PC-3 (cell line): ENCODE measurements around the gene TMEM51. TPM values are rescaled to one million over a fixed set of nuclear protein-coding genes. Genes with fewer than 3 reads are reported as not detected.

ENCODE experiments used
- ATAC-seq: fragments of 200-7000 bp; cut with Tn5 transposase; 2 replicates; pipeline ENCODE4 v1.9.1; 2020; ENCODE audit warnings: mild to moderate bottlenecking, moderate library complexity
- BruUV-seq: library from RNA; stranded (reverse); fragments of 400-500 nt; replicated peaks from 2 replicates; lab custom pipeline; 2021; lab: Mats Ljungman, UMichigan
- CTCF ChIA-PET: fragments of 300-600 bp; sonication (Branson Sonifier 250); formaldehyde crosslinking; loops from one replicate; lab custom pipeline; 2022; ENCODE audit warnings: antibody characterized with exemption; lab: Charles Lee
- POLR2A ChIA-PET: fragments of 300-600 bp; sonication (Branson Sonifier 250); formaldehyde crosslinking; loops from one replicate; lab custom pipeline; 2022; ENCODE audit warnings: antibody characterized with exemption; ENCODE audit not compliant: unreplicated experiment; lab: Charles Lee
- DNase-seq: peaks from one replicate; pipeline ENCODE4 v3.0.0-alpha.2; 2015
- H2AFZ ChIP-seq: fragments of 300-600 bp; sonication (generic); 2 replicates; pipeline ENCODE4 v1.6.0; 2016; ENCODE audit warnings: antibody characterized with exemption, low read length
- H3F3A ChIP-seq: fragments of 300-600 bp; sonication (generic); one replicate; pipeline ENCODE4 v1.6.0; 2017; ENCODE audit warnings: antibody characterized with exemption, low read length, control low read depth, mild to moderate bottlenecking; ENCODE audit not compliant: unreplicated experiment
- H3K27ac ChIP-seq: fragments of 300-600 bp; sonication (generic); 2 replicates; pipeline ENCODE4 v1.5.1; 2016; ENCODE audit warnings: mild to moderate bottlenecking, low read length
- H3K27me3 ChIP-seq: fragments of 300-600 bp; sonication (generic); 2 replicates; pipeline ENCODE4 v1.6.1; 2016; ENCODE audit warnings: low read length, mixed read lengths
- H3K36me3 ChIP-seq: fragments of 300-600 bp; sonication (generic); 2 replicates; pipeline ENCODE4 v1.6.1; 2016; ENCODE audit warnings: low read depth, mixed run types, low read length, mixed read lengths
- H3K4me1 ChIP-seq: fragments of 300-600 bp; sonication (generic); 2 replicates; pipeline ENCODE4 v1.5.1; 2016; ENCODE audit warnings: low read length; ENCODE audit not compliant: insufficient read depth
- H3K4me2 ChIP-seq: fragments of 300-600 bp; sonication (generic); 2 replicates; pipeline ENCODE4 v1.6.0; 2016; ENCODE audit warnings: low read length
- H3K4me3 ChIP-seq: fragments of 300-600 bp; sonication (generic); 2 replicates; pipeline ENCODE4 v1.5.1; 2016; ENCODE audit warnings: mild to moderate bottlenecking, low read length, mixed read lengths
- H3K79me2 ChIP-seq: fragments of 300-600 bp; sonication (generic); 2 replicates; pipeline ENCODE4 v1.6.1; 2017; ENCODE audit warnings: low read length, mixed read lengths
- H3K9ac ChIP-seq: fragments of 300-600 bp; sonication (generic); 2 replicates; pipeline ENCODE4 v1.6.0; 2016; ENCODE audit warnings: mild to moderate bottlenecking, low read length
- H3K9me2 ChIP-seq: fragments of 300-600 bp; sonication (generic); replicated peaks from 2 replicates; pipeline ENCODE4 v1.6.1; 2016; ENCODE audit warnings: mixed run types, low read length, mixed read lengths
- H3K9me3 ChIP-seq: fragments of 300-600 bp; sonication (generic); 2 replicates; pipeline ENCODE4 v1.6.1; 2016; ENCODE audit warnings: low read length, mixed read lengths
- H4K20me1 ChIP-seq: fragments of 300-600 bp; sonication (generic); 2 replicates; pipeline ENCODE4 v1.6.1; 2016; ENCODE audit warnings: low read length, mixed read lengths
- EZH2 ChIP-seq: fragments of 300-600 bp; sonication (generic); IDR thresholded peaks from one replicate; pipeline ENCODE4 v1.6.1; 2017; ENCODE audit warnings: antibody characterized with exemption, mild to moderate bottlenecking, low read length; ENCODE audit not compliant: unreplicated experiment
- EZH2phosphoT487 ChIP-seq: fragments of 300-600 bp; sonication (generic); IDR thresholded peaks from 2 replicates; pipeline ENCODE4 v1.6.1; 2018; ENCODE audit warnings: mild to moderate bottlenecking, antibody characterized with exemption, low read length, borderline replicate concordance
- intact Hi-C: fragments of 100-400 bp; cut with micrococcal nuclease; formaldehyde crosslinking; loops from 2 replicates; pipeline ENCODE4 v1.9.0; 2023
- total RNA-seq: library from RNA; depleted of rRNA; stranded (reverse); fragments of >200 nt; gene quantifications from 2 replicates; pipeline ENCODE4 v1.2.3, GENCODE V29; 2014; rRNA removed
- TF ChIP-seq, protein P1 (sequence below): fragments of 300-600 bp; sonication (generic); conservative IDR thresholded peaks from 2 replicates; pipeline ENCODE4 v1.5.1; 2017; ENCODE audit warnings: antibody characterized with exemption, low read depth, mild to moderate bottlenecking, low read length

TMEM51 gene
- total RNA-seq, 1 experiment from 2014 or later, result 20.8 TPM

DNA sequence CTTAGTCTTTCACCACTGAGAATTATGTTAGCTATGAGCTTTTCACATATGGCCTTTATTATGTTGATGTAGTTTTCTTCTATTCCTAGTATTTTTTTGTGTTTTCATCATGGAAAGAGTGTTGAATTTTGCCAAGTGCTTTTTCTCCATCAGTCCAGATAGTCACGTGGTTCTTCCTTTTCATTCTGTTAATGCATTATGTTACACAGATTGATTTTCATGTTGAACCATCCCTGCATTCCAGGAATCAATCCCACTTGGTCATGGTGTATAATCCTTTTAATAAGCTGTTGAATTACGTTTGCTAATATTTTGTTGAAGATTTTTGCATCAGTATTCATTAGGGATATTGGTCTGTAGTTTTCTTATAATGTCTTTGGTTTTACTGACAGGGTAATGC is 111.2 kb downstream of the TMEM51 start:
- no peak overlapping the region for H2AFZ ChIP-seq
- H3K79me2 ChIP-seq, result no peaks in the 10 kb centered on the region
- H3K4me3 ChIP-seq, result no peak overlapping the region
- H3K4me1 ChIP-seq, result no peaks in the 10 kb centered on the region
- DNase-seq (no peak), ATAC-seq (no peak)
- no peak overlapping the region for H3K27ac ChIP-seq
- no TSS peak for BruUV-seq
- POLR2A ChIA-PET, result interaction anchor here (0.7 kb wide), 1 partner anchor 60 kb away, joined by 5 read pairs; no protein-coding TSS in a partner anchor
- CTCF ChIA-PET, result no interaction called here
- H3K9me2 ChIP-seq, result no peaks in the 10 kb centered on the region
- intact Hi-C loops, result no loop called here
- H3K36me3 ChIP-seq, result no peaks in the 10 kb centered on the region; the same call in 1 of the 2 replicates
- no peaks in the 10 kb centered on the region for H3F3A ChIP-seq
- H3K9ac ChIP-seq, result no peak overlapping the region
- no peak overlapping the region for H3K4me2 ChIP-seq
- TF ChIP-seq EZH2, result no peak
- TF ChIP-seq EZH2phosphoT487, result no peak
- TF ChIP-seq, protein P1, sequence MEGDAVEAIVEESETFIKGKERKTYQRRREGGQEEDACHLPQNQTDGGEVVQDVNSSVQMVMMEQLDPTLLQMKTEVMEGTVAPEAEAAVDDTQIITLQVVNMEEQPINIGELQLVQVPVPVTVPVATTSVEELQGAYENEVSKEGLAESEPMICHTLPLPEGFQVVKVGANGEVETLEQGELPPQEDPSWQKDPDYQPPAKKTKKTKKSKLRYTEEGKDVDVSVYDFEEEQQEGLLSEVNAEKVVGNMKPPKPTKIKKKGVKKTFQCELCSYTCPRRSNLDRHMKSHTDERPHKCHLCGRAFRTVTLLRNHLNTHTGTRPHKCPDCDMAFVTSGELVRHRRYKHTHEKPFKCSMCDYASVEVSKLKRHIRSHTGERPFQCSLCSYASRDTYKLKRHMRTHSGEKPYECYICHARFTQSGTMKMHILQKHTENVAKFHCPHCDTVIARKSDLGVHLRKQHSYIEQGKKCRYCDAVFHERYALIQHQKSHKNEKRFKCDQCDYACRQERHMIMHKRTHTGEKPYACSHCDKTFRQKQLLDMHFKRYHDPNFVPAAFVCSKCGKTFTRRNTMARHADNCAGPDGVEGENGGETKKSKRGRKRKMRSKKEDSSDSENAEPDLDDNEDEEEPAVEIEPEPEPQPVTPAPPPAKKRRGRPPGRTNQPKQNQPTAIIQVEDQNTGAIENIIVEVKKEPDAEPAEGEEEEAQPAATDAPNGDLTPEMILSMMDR, result no peak
- no peaks in the 10 kb centered on the region for H4K20me1 ChIP-seq
- no peaks in the 10 kb centered on the region for H3K27me3 ChIP-seq
- peaks cover 7% of the 10 kb centered on the region; the same call in 1 of the 2 replicates for H3K9me3 ChIP-seq

Other genes starting within 250 kb of the TMEM51 start
- 0.95 and 1.4 TPM in 2 replicates for gene FHAD1, start 93.5 kb downstream of the TMEM51 start, total RNA-seq